Measurements from ENCODE around the gene AGBL1. TPM values are rescaled to one million over a fixed set of nuclear protein-coding genes. Genes with fewer than 3 reads are reported as not detected.

Gene AGBL1
- total RNA-seq, 6 experiments from 2014 or later: not detected

DNA sequence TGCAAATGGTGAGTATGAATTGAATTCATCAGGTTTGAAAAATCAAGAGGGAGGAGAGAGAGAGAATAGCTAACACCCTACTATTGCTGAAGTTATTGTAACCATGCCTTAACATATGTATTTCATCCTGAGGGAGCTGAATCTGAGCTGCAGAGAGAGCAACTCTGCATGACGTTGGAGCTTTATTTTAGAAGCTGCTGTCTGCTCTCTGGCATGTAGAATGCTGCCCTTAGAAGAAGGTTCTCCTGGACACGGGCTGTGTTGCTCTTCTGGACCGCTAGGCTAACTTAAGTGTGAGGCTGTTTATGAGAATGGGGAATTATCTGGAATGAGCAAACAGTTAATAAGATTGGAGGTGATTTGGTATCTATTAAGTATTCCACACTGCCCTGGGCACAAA is 814.6 kb downstream of the AGBL1 start:
- H3K4me3 ChIP-seq: no peak overlapping the region
- WGBS (ENCODE audit: insufficient coverage, low coverage, low lambda C conversion rate, missing lambda C conversion rate): 31% methylated on average over 3 of the region's 3 CpGs
- intact Hi-C loops (cut with DNase I): no loop called here
- H3K27me3 ChIP-seq: no peaks in the 10 kb centered on the region
- no peaks in the 10 kb centered on the region for H3K4me1 ChIP-seq
- no peaks in the 10 kb centered on the region for H3K9me3 ChIP-seq
- no peak for ATAC-seq
- TF ChIP-seq CTCF (IDR thresholded peaks at IDR 0.05): no peak
- no peak for TF ChIP-seq POLR2A (IDR thresholded peaks at IDR 0.05)
- no peak for DNase-seq
- H3K36me3 ChIP-seq: no peaks in the 10 kb centered on the region
- no peak overlapping the region for H3K27ac ChIP-seq

DNA sequence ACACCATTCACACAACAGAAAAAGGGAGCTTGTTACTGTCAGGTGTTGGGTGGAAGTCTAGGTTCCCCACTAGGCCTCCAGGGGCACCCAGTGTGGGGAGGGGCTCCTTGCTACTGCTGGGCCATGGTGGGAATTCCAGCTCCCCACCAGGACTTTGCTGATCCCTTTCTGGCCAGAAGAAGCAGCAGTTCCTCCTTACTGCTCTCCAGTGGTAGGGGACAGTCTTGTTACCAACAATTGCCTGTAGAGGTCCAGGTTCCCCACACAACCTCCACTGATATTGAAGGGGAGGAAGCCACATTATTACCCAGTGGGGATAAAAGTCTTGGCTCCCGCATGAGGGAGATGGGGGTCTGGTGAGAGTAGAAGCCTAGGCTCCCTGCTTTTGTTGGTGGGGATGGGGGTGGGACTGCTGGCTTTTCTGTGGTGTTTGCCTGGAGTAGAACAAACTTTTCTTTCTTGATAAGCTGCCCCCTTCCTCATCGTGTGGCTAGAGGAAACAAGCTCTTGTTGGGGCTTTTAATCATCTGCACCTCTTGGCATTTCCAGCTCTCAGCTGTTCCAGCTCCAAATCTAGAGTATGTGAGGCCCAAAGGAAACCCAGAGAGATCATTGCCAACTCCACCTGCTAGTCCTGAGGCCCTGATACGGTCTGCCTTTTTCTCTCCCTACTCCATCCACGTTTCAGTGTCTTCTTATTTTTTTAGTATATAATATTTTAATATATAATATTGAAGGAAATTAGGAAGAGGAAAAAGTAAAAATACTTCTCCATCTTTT is 824.2 kb downstream of the AGBL1 start:
- ATAC-seq (no peak), DNase-seq (no peak)
- H3K9me3 ChIP-seq: no peaks in the 10 kb centered on the region
- WGBS (ENCODE audit: insufficient coverage, low coverage, low lambda C conversion rate, missing lambda C conversion rate): 25% methylated on average over 4 of the region's 4 CpGs
- no peak for TF ChIP-seq POLR2A (IDR thresholded peaks at IDR 0.05)
- no peak for TF ChIP-seq CTCF (IDR thresholded peaks at IDR 0.05)
- no peaks in the 10 kb centered on the region for H3K36me3 ChIP-seq
- no peaks in the 10 kb centered on the region for H3K4me1 ChIP-seq
- no peak overlapping the region for H3K27ac ChIP-seq
- H3K27me3 ChIP-seq: no peaks in the 10 kb centered on the region
- intact Hi-C loops (cut with DNase I): no loop called here
- no peak overlapping the region for H3K4me3 ChIP-seq

GRCh38 chr15:86905625-86906256 is 826.1 kb downstream of the AGBL1 start:
- H3K4me3 ChIP-seq: no peak overlapping the region
- no peak overlapping the region for H3K27ac ChIP-seq
- H3K36me3 ChIP-seq: no peaks in the 10 kb centered on the region
- TF ChIP-seq CTCF (IDR thresholded peaks at IDR 0.05) (no peak), POLR2A (IDR thresholded peaks at IDR 0.05) (no peak)
- no peaks in the 10 kb centered on the region for H3K4me1 ChIP-seq
- no peaks in the 10 kb centered on the region for H3K9me3 ChIP-seq
- ATAC-seq: no peak
- intact Hi-C loops (cut with DNase I): no loop called here
- 49% methylated on average over 3 of the region's 3 CpGs for WGBS (ENCODE audit: insufficient coverage, low coverage, low lambda C conversion rate, missing lambda C conversion rate)
- no peak for DNase-seq
- H3K27me3 ChIP-seq: no peaks in the 10 kb centered on the region

- H3K9me3 ChIP-seq: no peaks in the 10 kb centered on the region
- no peaks in the 10 kb centered on the region for H3K4me1 ChIP-seq
- no peak overlapping the region for H3K27ac ChIP-seq
- DNase-seq (no peak), ATAC-seq (no peak)
- no peak overlapping the region for H3K4me3 ChIP-seq
- no peaks in the 10 kb centered on the region for H3K27me3 ChIP-seq
- intact Hi-C loops (cut with DNase I): no loop called here
- no peaks in the 10 kb centered on the region for H3K36me3 ChIP-seq
- 22% methylated on average over 2 of the region's 2 CpGs for WGBS (ENCODE audit: insufficient coverage, low coverage, low lambda C conversion rate, missing lambda C conversion rate)
- TF ChIP-seq CTCF (IDR thresholded peaks at IDR 0.05) (no peak), POLR2A (IDR thresholded peaks at IDR 0.05) (no peak)
Measured at GRCh38 chr15:86906376-86906775, 826.7 kb downstream of the AGBL1 start.

Data from right lobe of liver (tissue), 6 donors.